GM19238 (cell line): ENCODE results near the gene PSMD2.
"Not testable (repeated sequence)": the region's sequence is repeated elsewhere in the genome, so short reads cannot be mapped to it uniquely, and the experiment has no call there.

Source experiments
- DNase-seq: peaks from one replicate; pipeline ENCODE4 v3.0.0; 2011; ENCODE audit warnings: low spot score; ENCODE audit not compliant: insufficient read length

The PSMD2 gene

DNA sequence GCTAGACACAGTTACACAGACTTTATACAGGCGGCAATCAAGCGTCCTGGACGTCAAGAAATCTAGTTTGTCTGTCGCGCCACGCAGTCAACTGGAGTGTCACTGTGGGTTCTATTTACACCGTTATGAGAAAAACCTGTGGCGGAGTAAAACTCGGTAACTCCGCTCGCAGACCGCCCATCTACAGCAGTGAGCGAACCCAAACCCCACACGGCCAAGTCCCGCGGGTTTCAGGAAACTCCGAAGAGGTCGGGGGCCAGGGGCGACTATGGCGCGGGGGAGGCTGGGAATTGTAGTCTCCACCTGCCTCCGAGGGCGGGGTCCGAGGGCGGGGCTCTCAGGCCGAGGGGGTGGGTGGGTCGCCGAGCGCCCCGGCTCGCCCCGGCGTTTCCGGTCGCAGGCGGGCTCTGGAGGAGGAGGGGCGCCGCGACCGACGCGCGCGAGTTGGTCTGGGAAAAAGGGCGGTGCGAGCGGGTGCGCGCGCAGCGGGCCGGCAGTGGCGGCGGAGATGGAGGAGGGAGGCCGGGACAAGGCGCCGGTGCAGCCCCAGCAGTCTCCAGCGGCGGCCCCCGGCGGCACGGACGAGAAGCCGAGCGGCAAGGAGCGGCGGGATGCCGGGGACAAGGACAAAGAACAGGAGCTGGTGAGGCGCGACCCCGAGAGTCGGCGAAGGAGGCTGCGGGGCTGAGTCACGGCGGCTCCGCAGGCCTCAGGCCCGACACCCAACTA, at the start of gene PSMD2:
Gene PSMD2, plus strand, starts transcription at position 483 of the 729 bp plus-strand sequence. Its CDS starts 26 bp downstream, at position 509.
- peak; percentile 96 for DNase-seq

- peak; percentile 95 for DNase-seq
Observed at GRCh38 chr3:184249412-184250166, 49.5 kb upstream of the PSMD2 start, which contains the start of gene EEF1AKMT4. TSS of gene EEF1AKMT4 (plus strand) at chr3:184249672. CDS start at chr3:184249695, 23 bp downstream.

DNA sequence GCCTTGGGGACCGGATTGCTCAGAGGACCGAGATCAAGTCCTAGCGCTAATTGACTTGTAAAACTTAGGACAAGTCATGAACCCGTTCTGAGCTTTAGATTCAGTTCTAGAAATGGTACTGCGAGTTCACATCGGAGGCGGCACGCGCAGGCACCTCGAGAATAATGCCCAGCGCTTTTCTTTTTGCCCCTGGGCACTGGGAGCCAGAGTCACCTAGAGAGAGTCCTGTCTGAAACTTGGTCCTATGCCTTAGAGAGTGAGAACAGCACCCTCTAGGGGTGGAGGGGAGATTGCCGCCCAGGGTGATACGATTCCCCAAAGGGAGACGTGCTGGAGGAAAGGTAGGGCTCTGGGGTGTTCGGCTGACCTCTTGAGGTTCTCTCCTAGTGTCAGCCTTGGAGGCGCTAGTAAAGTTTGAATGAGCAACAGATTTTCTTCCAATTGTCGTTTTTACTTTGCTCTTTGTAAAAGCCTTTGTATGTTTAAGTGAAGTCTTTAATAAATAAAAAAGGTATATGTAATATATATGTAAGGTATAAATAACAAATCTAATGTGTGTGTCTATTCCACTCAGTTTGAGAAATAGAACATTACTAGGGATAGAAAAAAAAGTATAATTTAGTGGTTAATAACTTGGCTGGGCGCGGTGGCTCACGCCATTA, 48.7 kb upstream of the PSMD2 start:
- DNase-seq, result peak; percentile 89

GRCh38 chr3:184255291-184256039, 43.6 kb upstream of the PSMD2 start:
- DNase-seq, result no peak

DNA sequence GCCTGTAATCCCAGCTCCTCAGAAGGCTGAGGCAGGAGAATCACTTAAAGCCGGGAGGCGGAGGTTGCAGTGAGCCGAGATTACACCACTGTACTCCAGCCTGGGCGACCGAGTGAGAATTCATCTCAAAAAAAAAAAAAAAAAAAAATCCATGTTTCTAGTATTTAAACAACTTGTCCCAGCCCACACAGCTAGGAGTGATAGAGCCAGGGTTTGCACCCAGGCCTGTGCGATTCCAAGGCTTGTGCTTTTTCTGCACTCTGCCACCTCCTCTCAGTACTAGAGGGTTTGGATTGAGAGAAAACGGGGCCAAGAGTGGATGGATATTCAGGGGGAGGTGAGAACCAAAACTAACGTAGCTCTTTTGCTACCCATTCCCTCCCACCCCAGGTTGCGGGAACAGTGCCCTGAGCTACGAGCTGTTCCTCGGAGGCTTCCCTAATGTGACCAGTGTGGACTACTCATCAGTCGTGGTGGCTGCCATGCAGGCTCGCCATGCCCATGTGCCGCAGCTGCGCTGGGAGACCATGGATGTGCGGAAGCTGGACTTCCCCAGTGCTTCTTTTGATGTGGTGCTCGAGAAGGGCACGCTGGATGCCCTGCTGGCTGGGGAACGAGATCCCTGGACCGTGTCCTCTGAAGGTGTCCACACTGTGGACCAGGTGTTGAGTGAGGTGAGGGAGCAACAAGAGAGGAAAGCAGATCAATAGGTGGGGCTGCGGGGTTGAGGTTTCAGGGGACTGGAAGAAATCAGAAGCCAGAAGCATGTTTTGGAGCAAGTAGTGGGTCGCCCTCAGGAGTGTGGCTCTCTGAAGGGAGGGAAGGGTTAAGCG, 41.7 kb upstream of the PSMD2 start:
- no peak for DNase-seq

GRCh38 chr3:184258926-184259325, 40.1 kb upstream of the PSMD2 start:
- DNase-seq, result no peak

- DNase-seq, result no peak
Observed at GRCh38 chr3:184259396-184259877, 39.6 kb upstream of the PSMD2 start.

DNA sequence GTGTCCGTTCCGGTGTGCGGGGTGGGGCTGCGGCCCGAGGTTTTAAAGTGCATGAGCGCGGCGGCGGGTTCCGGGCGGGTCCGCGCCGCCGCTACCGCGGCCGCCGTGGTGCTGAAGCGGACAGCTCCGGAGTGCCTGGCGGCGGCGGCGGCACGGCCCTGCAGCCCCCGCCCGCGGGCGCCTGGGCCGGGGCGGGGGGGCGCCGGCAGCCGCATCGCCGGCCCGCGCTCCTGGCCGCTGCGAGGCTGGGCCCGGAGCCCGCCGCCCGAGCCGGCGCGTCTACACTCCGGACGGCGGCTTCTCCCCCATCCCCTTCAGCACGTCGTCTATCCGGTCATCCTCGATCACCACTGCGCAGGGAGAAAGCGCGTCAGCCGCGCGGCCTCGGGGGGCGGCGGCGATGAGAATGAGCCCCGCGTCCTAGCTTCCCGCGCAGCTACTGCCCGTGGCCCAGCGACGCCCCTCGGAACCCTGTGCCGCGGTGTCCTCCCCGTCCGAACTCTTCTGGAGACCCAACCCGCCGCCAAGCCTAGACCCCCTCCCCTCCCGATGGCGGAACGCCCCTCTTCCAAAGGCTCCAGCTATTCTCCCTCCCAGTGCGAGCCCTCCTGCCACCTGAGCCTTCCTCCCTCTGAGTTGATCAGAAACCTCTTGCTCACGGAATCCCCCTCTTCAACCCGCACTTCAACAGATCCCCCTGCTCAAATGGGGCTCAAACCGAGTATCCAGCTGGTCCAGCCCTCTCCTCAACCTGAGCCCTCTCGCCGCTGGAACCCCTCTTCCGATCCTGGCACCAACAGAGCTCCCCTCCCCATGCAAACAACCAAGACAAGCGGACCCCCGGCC, 38.9 kb upstream of the PSMD2 start:
- peak; percentile 65 for DNase-seq

DNA sequence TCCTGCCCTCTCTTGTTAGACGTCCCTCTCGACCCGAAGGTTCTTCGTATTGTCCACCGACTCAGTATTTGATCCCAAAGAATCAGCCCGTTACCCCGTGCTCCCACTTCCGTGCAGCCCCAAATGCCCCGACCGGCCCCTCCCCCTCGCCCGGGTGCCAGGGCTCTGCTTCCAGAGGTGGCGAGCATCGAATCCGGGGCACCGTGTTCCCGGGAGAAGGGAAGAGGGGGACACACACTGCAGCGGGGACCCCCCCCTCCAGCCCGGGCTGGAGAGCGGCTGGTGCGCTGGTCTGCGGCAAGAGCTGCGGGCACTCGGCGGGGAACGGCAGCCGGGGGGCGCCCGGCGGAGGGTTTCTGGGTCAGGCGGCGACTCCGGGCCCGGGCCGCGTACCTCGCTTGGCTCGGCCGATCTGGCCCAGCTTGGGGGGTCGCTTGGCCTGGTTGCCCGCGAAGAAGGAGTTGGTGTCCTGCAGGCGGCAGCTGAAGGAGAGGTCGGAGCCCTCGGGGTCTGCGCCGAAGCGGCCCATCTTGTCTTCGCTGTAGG, 38.2 kb upstream of the PSMD2 start:
- DNase-seq, result no peak

DNA sequence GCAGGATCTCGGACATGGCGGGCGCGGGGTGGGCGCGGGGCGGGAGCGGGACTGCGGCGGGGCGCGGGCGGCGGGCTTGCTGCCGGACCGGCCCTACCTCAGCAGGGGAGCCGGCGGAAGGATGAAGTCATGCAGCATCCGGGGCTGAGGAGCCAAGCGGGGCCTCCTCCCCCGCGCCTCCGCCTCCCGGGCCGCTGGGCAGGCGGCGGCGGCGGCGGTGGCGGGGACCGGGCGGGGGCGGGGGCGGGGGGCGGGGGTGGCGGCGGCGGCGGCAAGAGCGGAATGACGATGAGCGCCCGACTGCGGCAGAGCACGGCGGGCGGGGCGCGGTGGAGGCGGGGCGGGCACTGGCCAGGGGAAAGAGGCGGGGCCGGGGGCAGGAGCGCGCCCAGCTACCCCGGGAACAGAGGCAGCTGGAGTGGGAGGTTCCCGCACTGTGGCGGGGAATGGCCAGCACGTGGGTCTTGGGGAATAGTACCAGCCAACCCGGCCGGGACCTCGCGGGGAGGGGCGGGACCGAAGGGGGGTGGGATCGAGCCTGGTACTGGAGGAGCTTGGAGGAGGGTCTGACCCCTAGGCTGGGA, 37.7 kb upstream of the PSMD2 start, which contains the start of gene CAMK2N2:
Gene CAMK2N2, minus strand, starts transcription at position 284 of the 584 bp plus-strand sequence. Its CDS starts 268 bp downstream, at position 16.
- peak; percentile 77 for DNase-seq

- no peak for DNase-seq
Observed at GRCh38 chr3:184261854-184262763, 36.9 kb upstream of the PSMD2 start.

- DNase-seq, result no peak
Observed at GRCh38 chr3:184262764-184263179, 36.3 kb upstream of the PSMD2 start.

- not testable (repeated sequence) for DNase-seq
Observed at GRCh38 chr3:184267249-184267648, 31.8 kb upstream of the PSMD2 start.

DNA sequence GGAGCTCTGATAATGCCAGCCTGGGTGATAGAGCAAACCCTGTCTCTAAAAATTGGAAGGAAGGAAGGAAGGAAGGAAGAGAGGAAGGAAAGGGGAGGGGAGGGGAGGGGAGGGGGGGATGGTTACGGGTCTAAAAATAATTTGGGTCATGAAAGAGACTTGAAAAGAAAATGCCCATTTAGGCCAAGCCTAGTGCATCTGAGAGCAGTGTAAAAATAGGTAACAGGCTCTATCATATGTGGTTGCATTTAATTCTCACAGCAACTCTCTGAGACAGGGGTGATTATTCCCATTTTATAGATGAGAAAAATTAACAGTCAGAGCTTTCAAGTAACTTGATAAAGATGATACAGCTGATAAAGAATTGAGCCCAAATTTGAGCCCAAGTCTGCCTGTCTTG, 26.8 kb upstream of the PSMD2 start:
- DNase-seq, result no peak

- no peak for DNase-seq
Observed at GRCh38 chr3:184275381-184275701, 23.7 kb upstream of the PSMD2 start.

DNA sequence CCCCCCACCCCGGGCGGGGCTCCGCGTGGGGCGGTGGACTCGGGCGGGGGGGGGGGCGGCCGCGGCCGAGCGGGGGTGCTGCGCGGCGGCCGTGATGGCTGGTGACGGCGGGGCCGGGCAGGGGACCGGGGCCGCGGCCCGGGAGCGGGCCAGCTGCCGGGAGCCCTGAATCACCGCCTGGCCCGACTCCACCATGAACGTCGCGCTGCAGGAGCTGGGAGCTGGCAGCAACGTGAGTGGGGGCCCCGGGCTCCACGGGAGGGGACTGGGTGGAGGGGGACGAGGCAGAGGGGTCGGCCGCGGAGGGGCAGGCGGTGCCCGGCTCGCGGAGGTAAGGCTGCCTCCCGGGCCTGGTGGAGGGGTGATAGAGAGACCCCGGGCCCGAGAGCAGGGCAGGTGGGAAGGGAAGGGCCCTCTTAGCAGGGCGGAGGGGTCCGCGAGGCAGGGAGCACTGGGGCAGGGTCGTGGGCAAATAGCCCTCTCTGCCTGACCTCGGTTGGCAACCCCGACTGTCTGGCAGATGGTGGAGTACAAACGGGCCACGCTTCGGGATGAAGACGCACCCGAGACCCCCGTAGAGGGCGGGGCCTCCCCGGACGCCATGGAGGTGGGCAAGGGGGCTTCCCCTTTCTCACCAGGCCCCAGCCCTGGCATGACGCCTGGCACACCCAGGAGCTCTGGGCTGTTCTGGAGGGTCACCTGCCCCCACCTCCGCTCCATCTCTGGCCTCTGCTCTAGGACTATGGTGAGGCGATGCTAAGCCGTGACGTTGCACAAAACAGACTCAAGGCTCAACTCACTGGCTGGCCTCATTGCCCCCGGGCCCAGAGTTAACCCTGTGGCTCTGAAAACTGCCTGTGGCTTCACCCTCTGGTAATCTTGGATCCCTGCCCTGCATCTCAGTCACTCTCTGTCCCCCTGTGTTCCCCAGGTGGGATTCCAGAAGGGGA, 22.8 kb upstream of the PSMD2 start, which contains the start of gene ECE2:
Gene ECE2, plus strand, starts transcription at position 62 of the 950 bp plus-strand sequence. Its CDS starts 132 bp downstream, at position 194.
- no peak for DNase-seq
